HG03378 (cell line): ENCODE results near the gene ZNF605.
"Not testable (repeated sequence)": the region's sequence is repeated elsewhere in the genome, so short reads cannot be mapped to it uniquely, and the experiment has no call there.

Experiments used
- ATAC-seq: cut with Tn5 transposase; IDR thresholded peaks from one replicate; pipeline ENCODE4 v1.9.1; 2021; ENCODE audit warnings: mild to moderate bottlenecking, moderate library complexity; ENCODE audit not compliant: unreplicated experiment

The ZNF605 gene

DNA sequence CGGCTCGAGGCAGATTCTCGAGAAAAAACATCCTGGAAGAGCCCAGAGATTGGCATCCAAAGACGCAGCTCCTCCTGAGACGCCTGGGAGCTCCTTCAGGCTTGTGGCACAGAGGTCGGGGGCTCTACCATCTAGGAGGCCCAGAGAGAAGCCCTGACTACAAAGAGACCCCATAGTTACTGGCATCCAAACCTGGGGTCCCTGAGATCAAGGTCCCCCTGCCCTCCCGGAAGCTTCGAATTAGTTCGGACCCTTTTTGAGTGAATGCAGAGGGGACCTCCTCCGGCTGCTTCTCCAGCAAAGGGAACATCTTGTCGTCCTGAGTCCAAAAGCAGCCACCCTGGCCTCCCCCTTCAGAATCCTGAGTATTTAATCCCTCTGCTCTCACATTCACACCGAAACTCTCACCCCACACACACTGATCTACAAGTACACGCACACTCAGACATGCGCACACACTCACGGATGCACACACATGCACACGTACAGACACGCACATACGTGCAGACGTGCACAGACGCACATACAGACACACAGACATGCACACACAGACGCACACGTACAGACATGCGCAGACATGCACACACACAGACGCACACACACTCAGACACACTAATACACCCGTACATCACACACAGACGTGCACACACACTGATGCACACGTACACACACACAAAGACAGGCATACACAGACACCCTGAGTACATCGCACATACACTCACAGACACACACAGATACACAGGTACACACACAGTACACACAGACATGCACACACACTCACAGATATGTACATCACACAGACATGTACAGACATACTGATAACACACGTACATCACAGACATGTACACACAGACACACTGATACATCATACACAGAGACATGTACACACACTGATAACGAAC lies 5.9 kb downstream of the ZNF605 start:
- no peak for ATAC-seq

DNA sequence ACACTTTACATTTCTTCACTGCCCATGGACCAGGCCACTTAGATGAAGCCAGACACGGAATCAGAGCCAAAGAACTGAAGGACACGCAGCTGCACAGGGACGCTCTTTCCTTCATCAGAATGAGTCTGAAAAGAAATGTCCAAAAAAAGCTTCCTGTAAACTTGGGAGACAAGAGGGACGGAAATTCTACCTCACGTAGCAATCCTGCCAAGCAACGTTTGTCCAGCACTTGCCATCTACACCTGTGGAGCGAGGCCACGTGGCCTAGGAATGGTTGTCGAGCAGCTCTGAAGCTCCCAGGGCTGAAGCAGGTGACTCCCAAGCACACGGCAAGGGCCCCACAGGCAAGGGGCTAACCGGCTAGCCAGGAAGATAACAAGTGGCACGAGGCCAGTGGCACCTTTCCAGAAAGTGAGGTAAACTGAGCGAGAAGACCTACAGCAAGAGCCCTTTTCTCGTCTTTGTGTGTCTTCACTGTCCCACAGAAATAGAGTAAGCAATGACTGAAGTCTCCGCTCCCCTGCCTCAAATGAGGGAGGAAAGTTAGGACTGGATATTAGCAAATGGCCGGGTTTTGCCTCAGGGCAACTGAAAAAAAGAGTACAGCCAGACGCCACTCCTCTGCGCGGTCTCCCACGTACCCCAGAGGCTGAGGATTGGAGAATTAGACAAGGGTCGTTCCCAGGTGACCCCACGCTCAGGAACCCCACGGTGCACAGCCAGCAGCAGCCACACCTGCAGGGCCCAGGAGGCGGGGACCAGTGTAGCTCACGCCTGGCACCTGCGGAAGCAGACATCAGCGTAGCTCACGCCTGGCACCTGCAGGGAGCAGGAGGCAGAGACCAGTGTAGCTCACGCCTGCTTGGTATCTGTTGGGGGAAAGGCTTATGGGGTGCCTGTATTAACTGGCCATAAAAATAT lies 7.7 kb downstream of the ZNF605 start:
- no peak for ATAC-seq

DNA sequence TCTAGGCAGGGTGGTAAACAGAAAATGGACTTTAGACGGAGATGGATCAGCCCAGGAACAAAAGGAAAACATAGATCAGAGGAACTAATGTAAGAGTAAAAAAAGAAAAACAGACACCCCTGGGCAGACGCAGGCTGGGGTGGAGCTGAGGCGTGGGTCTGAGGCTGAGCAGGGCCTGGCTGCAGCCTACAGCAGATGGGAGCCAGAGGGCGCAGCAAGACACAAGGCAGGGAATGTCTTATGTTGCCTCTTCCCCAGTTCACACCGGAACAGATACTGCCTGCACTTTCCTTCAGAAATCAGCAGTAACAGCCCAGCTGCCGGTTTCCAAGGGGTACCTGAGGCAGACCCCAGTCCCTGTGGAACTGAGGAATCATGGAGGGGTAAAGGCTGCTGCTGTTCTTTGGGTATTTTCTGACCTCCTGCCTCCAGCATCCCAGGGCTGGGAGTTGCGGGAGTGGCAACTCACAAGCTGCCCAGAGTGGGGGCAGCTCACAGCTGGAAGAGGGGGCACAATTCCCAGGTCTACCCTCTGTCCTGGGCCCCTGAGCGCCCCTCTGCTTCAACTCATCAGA lies 9.8 kb downstream of the ZNF605 start:
- ATAC-seq = no peak

DNA sequence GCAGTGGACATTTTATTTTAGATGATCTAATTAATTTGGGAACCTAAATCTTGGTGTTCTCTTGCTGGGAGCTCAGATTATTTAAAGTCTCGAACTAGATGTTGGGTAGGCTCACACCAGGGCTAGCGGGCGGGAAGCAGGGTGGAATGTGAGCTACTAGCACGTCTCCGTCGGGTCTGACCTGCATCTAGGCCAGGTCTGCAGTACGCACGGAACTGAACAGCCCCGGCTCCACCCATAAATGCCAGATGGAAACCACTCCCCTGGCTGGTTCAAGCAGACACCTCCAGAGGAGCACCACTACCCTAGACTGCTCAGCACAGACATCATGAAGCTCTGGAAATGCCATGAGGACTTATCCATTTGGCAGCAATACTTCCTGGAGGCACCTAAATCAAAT lies 10.3 kb downstream of the ZNF605 start:
- no peak for ATAC-seq

DNA sequence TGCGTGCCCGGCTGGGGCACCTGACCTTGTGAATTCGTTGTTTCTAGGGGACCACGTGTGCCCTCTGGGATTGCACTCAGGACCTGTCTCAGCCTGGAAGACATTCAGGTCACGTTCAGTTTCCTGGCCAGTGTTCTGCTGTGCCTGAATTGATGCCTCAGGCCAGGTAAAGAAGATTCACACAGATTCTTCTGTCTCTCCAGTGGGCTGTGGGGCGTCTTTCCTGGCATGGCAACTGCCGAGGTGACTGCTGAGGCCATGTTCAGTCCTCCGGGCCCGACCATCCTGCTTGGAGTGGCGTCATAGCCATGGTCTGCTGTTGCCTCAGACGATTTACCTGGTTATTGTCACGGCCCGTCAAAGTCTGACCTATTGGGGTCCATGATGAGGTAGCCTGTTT lies 13.5 kb downstream of the ZNF605 start:
- ATAC-seq = no peak

DNA sequence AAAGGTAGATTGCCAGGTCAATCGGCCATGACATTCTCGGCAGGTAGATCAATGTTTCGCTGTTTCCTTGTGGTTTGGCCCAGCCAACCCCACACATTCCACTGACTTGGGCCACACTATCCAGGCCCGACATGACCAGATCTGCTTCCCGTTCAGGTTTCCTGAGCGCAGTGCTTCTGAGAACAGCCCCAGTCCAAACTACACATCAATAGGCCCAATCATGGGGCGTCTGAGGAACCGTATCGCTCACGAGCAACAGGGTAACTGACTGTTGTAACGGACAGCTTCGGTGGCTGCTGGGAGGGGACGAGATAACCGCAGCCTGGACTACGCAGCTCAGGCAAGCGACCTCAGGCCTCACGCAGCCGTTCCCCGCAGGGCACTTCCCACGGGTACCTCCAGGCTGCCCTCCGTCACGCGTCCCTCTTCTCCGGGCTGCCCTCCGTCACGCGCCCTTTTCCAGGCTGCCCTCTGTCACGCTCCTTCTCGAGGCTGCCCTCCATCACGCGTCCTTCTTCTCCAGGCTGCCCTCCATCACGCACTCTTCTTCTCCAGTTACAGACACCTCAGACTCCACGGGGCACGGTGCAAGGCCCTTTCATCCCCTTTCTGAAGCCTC lies 14.7 kb downstream of the ZNF605 start:
- ATAC-seq = no peak

DNA sequence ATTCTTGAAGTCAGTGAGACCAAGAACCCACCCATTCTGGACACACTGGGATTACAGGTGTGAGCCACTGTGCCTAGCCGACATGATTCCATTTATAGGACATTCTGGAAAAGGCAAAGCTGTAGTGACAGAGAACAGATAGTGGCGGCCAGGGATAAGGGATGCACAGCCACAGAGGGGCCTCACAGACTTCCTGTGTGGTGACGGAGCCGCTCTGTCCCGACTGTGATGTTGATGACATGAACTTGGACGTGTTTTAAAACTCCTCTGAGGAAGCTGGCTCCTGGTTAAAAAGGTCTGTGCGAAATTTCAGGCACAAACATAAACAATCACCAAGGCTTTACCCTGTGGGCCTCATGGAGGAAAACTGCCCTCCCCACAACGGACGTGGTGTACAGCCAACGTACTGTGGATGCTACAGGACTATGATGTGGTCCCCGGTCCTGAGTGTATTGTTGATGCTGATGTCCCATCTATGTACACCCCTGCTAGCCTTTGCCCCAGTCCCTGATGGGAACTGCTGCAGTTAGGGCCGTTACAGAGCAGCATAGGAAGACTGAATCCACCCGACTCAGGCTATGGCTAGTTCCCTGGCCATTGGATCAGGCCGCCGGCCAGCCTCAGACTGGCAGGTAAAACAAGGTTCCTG lies 15.9 kb downstream of the ZNF605 start:
- no peak for ATAC-seq

DNA sequence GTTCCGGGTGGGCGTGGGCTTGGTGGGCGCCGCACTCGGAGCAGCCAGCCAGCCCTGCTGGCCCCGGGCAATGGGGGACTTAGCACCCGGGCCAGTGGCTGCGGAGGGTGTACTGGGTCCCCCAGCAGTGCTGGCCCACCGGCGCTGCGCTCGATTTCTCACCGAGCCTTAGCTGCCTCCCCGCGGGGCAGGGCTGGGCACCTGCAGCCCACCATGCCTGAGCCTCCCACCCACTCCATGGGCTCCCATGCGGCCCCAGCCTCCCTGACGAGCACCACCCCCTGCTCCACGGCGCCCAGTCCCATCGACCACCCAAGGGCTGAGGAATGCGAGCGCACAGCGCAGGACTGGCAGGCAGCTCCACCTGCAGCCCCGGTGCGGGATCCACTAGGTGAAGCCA lies 17.3 kb downstream of the ZNF605 start:
- not testable (repeated sequence) for ATAC-seq

DNA sequence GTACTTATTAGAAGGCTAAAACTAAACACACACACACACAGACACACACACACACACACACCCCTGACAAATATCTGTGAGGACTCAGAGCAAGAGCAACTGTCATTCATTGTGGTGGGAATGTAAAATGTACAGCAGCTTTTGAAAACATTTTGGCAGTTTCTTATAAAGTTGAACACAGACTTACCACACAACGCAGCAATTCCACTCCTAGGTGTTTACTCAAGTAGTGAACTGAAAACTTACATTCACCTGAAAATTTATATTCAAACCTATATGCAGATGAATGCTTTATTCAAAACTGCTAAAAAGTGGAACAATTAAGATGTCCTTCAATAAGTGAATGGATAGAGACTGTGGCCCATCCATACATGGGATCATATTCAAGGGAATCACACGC lies 18.6 kb downstream of the ZNF605 start:
- ATAC-seq = no peak

DNA sequence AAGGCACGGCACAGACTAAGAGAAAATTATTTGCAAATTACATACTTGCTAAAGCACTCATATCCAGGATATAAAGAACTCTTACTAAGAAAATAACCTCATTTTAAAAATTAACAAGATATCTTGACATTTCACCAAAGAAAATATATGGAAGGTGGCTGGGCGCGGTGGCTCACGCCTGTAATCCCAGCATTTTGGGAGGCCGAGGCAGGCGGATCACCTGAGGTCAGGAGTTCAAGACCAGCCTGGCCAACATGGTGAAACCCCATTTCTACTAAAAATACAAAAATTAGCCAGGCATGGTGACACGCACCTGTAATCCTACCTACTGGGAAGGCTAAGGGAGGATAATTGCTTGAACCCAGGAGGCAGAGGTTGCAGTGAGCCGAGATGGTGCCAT lies 19.2 kb downstream of the ZNF605 start:
- not testable (repeated sequence) for ATAC-seq

DNA sequence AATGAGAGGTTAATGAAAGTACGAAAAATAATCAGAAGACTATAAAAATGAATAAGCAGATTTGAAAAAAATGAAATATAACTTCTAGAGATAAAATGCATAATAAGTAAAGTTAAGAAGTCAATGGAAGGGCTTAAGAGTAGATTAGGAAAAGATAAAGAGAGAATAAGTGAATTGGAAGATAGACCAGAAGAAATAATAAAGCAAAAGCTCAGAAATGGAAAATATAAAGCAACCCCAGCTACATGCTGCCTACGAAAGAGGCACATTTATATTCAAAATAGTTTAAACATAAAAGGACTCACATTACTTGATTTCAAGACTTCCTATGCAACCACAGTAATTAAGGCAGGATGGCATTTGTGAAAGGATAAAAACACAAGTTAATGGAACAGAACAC lies 19.9 kb downstream of the ZNF605 start:
- no peak for ATAC-seq

DNA sequence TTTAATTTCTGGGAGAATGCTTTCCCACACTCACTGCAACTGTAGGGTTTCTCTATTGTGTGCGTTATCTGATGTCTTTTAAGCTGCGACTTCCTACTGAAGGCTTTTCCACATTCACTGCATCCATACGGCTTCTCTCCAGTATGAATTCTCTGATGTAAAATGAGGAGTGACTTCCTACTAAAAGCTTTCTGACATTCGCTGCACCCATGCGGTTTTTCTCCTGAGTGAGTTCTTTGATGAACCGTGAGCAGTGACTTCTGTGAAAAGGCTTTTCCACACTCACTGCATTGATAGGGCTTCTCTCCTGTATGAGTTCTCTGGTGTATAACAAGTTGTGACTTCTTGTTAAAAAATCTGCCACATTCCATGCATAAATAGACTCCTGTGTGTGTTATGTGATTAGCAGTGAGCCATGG lies 29.7 kb downstream of the ZNF605 start:
- no peak for ATAC-seq

DNA sequence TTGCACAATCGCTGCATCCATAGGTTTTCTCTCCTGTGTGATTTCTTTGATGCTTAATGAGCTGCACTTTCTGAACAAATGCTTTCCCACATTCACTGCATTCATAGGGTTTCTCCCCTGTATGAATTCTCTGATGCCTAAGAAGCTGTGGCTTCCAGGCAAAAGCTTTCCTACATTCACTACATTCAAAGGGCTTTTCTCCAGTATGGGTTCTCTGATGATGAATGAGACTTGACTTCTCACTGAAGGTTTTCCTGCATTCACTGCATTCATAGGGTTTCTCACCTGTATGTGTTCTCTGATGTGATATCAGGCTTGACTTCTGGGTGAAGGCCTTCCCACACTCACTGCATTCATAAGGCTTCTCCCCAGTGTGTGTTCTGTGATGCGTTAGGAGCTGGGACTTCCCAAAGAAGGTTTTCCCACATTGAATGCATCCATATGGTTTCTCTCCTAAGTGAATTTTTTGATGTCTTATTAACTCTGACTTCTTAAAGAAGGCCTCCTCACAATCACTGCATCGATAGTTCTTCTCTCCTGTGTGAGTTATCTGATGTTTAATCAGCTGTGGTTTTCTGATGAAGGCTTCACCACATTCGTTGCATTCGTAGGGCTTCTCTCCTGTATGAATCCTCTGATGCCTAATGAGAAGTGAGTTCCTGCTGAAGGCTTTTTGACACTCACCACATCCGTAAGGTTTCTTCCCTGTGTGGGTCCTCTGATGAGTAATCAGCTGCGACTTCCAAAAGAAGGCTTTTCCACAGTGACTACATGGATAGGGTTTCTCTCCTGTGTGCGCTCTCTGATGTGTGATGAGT lies 30.3 kb downstream of the ZNF605 start:
- ATAC-seq = no peak

DNA sequence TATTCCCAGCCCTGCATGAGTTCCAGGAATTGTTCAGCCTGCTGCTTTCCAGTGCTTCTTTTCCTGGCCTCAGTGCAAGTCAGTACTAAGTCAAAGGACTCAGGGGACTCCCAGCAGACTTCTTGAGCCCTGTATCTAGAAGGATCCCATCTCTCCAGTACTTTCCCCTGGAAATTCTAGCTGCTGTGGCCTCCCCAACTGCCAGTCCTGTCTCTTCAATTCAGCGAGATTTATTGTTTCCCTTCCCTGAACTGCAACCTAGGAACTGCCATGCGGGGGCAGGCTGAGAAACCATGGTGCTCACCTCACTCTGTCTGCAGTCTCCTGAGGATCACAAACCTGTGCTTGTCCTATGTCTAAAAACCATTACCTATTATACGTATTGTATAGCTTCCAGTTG lies 31.8 kb downstream of the ZNF605 start:
- ATAC-seq = no peak

DNA sequence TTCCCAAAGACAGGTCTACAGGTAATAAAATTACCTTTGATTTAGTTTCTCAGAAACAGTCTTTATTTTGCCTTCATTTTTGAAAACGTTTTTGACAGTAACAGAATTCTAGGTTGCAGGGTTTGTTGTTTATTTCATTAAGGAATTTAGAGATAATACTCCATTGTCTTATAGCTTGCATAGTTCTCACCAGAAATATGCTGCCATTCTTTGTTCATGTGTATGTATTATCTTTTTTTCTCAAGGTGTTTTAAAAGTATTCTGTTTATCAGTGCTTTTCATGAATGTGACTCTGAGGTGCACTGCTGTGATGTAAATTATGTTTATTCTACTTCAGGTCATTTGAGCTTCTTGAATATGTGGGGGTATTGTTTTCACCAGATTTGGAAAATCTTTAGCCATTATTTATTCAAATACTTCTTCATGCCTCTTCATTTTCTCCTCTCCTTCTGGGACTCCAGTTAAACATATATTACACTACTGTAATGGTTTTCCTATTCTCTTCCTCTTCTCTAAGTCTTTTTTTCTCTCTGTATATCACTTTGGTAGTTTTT lies 32.7 kb downstream of the ZNF605 start:
- no peak for ATAC-seq

DNA sequence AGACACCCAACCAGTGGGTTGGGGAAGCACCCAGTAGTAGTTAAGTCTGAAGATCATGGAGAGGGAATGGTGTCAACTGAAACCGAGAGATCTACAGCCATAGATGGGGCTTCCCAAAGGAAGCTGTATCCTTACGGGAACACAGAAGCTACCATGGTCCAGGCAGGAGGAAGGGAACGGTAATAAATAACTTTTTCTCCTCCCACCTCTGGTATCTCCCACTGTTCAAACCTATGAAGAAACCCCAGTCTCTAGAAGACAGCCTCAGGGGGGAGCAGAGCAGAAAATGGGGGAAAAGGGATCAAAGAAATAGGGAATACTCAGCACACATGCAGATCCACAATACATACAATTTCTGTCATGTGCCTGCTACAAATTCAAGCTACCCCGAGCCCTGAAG lies 33.4 kb downstream of the ZNF605 start:
- ATAC-seq = no peak

DNA sequence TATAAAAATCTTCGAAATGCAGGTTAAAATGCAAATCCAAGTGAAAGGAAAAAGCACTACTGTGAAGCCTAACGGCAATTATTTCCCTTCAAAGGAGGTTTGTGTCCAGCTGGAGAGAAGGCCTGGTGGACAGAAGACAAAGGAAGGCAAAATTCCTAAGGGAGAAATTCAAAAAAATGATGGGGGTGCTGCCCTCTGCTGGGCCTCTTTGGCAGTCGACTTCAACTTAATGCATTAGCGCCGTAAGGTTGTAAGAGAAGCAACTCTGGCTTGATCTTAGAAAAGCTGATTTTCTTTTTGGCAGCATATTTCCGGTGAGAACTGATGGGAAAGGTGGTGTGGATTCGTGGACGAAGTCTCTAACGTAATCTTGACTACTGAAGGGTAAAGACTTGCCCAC lies 34.4 kb downstream of the ZNF605 start:
- no peak for ATAC-seq

DNA sequence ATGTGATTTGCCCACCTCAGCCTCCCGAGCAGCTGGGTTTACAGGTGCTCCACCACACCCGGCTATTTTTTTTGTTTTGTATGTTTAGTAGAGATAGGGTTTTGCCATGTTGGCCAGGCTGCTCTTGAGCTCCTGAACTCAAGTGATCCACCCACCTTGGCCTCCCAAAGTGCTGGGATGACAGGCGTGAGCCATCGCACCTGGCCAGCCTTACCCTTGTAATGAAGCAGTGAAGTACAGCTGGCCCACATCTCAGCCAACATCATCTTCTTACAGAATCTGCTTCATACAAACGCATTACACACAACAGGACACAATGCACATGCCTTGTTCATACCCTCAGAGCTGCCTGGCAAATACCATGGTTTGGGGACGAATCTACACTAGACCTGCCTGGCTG lies 37.4 kb downstream of the ZNF605 start:
- ATAC-seq = no peak

DNA sequence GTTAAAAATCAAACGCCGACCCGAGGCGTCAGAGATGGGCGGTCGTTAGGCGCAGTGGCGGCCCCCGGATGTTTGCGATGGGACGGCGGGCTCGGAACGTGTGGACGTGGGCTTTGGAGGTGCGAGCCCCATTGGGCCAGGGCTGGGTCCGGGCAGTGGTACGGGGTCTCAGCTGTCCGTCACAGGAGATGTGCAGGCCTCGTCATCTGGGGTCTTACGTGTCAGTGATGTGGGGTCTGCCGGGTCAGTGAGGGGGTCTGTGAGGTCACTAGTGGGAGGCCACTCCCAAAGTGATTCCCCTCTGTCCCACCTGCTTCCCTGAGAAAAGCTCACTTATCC lies 47.1 kb downstream of the ZNF605 start:
- ATAC-seq = no peak
